Adrenal gland (tissue), 12 donors: Measurements from ENCODE around the gene AREL1. TPM values are rescaled to one million over a fixed set of nuclear protein-coding genes. Genes with fewer than 3 reads are reported as not detected.

Experiments
- DNase-seq, 7 donors: peaks; one replicate each; pipeline ENCODE4 v3.0.0-alpha.2; 2019 to 2020
- H3K27ac ChIP-seq, 5 donors: fragments of 200-600 bp; sonication (generic) in 4 of 5; 1 replicate in 3 of 5; 2 replicates in 2 of 5; pipeline versions ENCODE4 v1.5.1 to v1.8.0; 2016 to 2020; ENCODE audit warnings: mild to moderate bottlenecking in 1 of 5
- H3K27me3 ChIP-seq: fragments of 200-600 bp; 2 replicates; pipeline ENCODE4 v1.8.0; 2021
- H3K36me3 ChIP-seq, 2 donors: fragments of 200-600 bp; replicated peaks in 1 of 2; 1 replicate in 1 of 2; 2 replicates in 1 of 2; pipeline versions ENCODE4 v1.5.1 to v1.8.0; 2018 to 2022
- H3K4me1 ChIP-seq, 2 donors: fragments of 200-600 bp; replicated peaks in 1 of 2; 1 replicate in 1 of 2; 2 replicates in 1 of 2; pipeline versions ENCODE4 v1.5.1 to v1.8.0; 2018 to 2021
- H3K4me3 ChIP-seq, 4 donors: fragments of 200-600 bp; sonication (generic) in 3 of 4; one replicate each; pipeline ENCODE4 v1.5.1; 2016 to 2018
- H3K9me3 ChIP-seq, 3 donors: fragments of 200-600 bp; sonication (generic) in 1 of 3; replicated peaks in 1 of 3; 1 replicate in 2 of 3; 2 replicates in 1 of 3; pipeline versions ENCODE4 v1.5.1 to v1.8.0; 2016 to 2021
- POLR2A ChIP-seq, 2 donors: fragments of 450-650 bp; IDR thresholded peaks; one replicate each; pipeline ENCODE4 v1.6.1; 2017; ENCODE audit warnings: antibody characterized with exemption in 2 of 2, mild to moderate bottlenecking in 2 of 2, moderate library complexity in 1 of 2
- WGBS, 4 donors: extraction: QIAGEN DNeasy Blood & Tissue Kit in 2 of 4; methylation state at CpG; one replicate each; pipeline versions ENCODE4 v1.1.5 to v1.1.7; 2013 to 2017; 5-methylcytosine and 5-hydroxymethylcytosine counted together
- intact Hi-C, 2 donors: fragments of 100-400 bp; cut with DNase I; formaldehyde crosslinking; loops; one replicate each; pipeline versions ENCODE4 v1.14.1 to v1.15.0; 2022 to 2023
- polyA plus RNA-seq, 3 donors: library from polyadenylated mRNA; stranded (reverse); fragments of 200-250 nt in 2 of 3; fragments of 350-450 nt in 1 of 3; fragmentation: Illumina TruSeq in 1 of 3; extraction: RNeasy Lipid Tissue Mini Kit (QIAGEN cat#74804) in 1 of 3; gene quantifications; one replicate each; pipeline ENCODE4 v1.2.3, GENCODE V29; 2013 to 2014
- total RNA-seq, 9 donors: library from RNA; depleted of rRNA in 4 of 9; stranded (reverse); fragments of >200 nt in 4 of 9; fragments of 120-200 nt in 1 of 9; fragmentation: NEBNext Ultra II Directional in 1 of 9; extraction: Animal tissue kit (Norgen Biotek cat#: 25700) in 1 of 9; gene quantifications; one replicate each; pipeline versions ENCODE4 v1.1.0 to v1.2.4, GENCODE V29; 2013 to 2023
- TF ChIP-seq, protein P1 (sequence below), 6 experiments: fragments of 450-650 bp in 4 of 6; fragments of 200-600 bp in 2 of 6; sonication (generic) in 1 of 6; IDR thresholded peaks; 1 replicate in 5 of 6; 2 replicates in 1 of 6; pipeline versions ENCODE4 v1.5.1 to v1.8.0; 2016 to 2021; ENCODE audit warnings: antibody characterized with exemption in 6 of 6, mild to moderate bottlenecking in 2 of 6, moderate library complexity in 1 of 6
- donor health status: healthy with polysubstance abuse.
- donor health status: Bipolar disorder and iron deficiency.
- donor health status: DM: yes; HTN: yes; CAD: no.
- donor health status: DM: no; HTN: no; CAD: no.
- donor health status: DM: no; HTN: no; CAD: no.
- donor health status: DM: yes; HTN: yes; CAD: no.

AREL1 gene
- total and polyA plus RNA-seq, 12 donors, result 13.0 to 36.7 (median 29.8) TPM

- no peak for DNase-seq
- Histone ChIP-seq H3K4me1 (no peaks in the 10 kb centered on the region), H3K4me3 (no peak overlapping the region), H3K27me3 (no peaks in the 10 kb centered on the region), H3K27ac (no peak overlapping the region), H3K9me3 (no peaks in the 10 kb centered on the region), H3K36me3 (peaks cover 0 to 69% of the 10 kb centered on the region in 2 donors)
- no peak for TF ChIP-seq POLR2A (IDR thresholded peaks at IDR 0.05)
- TF ChIP-seq, protein P1, sequence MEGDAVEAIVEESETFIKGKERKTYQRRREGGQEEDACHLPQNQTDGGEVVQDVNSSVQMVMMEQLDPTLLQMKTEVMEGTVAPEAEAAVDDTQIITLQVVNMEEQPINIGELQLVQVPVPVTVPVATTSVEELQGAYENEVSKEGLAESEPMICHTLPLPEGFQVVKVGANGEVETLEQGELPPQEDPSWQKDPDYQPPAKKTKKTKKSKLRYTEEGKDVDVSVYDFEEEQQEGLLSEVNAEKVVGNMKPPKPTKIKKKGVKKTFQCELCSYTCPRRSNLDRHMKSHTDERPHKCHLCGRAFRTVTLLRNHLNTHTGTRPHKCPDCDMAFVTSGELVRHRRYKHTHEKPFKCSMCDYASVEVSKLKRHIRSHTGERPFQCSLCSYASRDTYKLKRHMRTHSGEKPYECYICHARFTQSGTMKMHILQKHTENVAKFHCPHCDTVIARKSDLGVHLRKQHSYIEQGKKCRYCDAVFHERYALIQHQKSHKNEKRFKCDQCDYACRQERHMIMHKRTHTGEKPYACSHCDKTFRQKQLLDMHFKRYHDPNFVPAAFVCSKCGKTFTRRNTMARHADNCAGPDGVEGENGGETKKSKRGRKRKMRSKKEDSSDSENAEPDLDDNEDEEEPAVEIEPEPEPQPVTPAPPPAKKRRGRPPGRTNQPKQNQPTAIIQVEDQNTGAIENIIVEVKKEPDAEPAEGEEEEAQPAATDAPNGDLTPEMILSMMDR (IDR thresholded peaks at IDR 0.05), result no peak
- intact Hi-C loops, result no loop called here
- 92 to 98% (median 97%) methylated on average over 2 of the region's 2 CpGs for WGBS, 4 donors
These were observed 48.2 kb downstream of the AREL1 start for GRCh38 chr14:74664717-74665116.

DNA sequence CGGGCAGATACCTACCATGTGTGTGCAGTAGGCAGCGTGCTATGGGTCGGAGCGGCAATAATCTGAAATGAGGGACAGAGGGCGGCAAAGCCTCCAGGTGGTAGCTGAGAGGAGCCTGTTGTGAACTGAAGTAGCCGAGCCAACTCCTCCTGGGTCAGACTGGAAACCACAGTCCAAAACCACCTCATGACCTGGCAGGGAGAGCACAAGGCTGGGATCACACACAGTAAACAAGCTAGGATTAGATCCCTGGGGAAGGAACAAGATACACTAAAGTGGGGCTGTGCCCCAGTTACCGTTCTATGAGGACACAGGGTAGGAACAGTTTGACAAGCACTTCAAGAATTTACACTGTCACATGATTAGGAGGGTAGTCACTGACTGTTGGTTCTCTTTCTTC is 49.0 kb downstream of the AREL1 start:
- WGBS, 4 donors, result 91 to 97% (median 96%) methylated on average over 7 of the region's 7 CpGs
- no peaks in the 10 kb centered on the region for H3K27me3 ChIP-seq
- intact Hi-C loops, result no loop called here
- H3K36me3 ChIP-seq, result peaks cover 0 to 61% of the 10 kb centered on the region in 2 donors
- no peak overlapping the region for H3K4me3 ChIP-seq
- no peaks in the 10 kb centered on the region for H3K4me1 ChIP-seq
- no peak overlapping the region for H3K27ac ChIP-seq
- no peak for TF ChIP-seq POLR2A (IDR thresholded peaks at IDR 0.05)
- TF ChIP-seq, protein P1 (IDR thresholded peaks at IDR 0.05), result no peak
- DNase-seq, result no peak
- no peaks in the 10 kb centered on the region for H3K9me3 ChIP-seq

GRCh38 chr14:74661726-74662450 is 51.0 kb downstream of the AREL1 start:
- 87 to 98% (median 90%) methylated on average over 6 to 7 of the region's 7 CpGs for WGBS, 4 donors
- H3K4me3 ChIP-seq, result no peak overlapping the region
- no peak for DNase-seq
- intact Hi-C loops, result no loop called here
- no peaks in the 10 kb centered on the region for H3K27me3 ChIP-seq
- TF ChIP-seq, protein P1 (IDR thresholded peaks at IDR 0.05), result no peak
- no peak for TF ChIP-seq POLR2A (IDR thresholded peaks at IDR 0.05)
- no peaks in the 10 kb centered on the region for H3K4me1 ChIP-seq
- H3K9me3 ChIP-seq, result no peaks in the 10 kb centered on the region
- H3K27ac ChIP-seq, result peak overlapping the region in 1 of 5 donors; percentile 49
- peaks cover 0 to 47% of the 10 kb centered on the region in 2 donors for H3K36me3 ChIP-seq

DNA sequence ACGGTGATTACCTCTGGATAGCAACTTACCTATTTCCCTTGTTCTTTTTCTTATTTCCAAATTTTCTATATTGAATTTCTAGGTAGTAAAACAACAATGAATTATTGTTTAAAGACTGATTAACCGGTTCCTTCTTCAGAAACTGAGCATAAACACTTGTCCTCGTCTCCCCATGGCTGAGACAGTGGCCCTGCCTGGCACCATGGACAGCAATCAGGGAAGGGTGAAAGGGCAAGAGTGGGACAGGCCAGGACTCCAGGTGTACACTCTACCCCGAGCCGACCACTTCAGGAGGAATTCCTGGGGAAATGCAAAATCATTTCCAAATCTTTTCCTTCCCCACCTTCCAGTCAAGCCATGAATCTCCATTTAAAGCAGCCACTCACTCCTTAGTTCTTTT is 52.0 kb downstream of the AREL1 start:
- WGBS, 4 donors, result 83 to 93% (median 87%) methylated on average over 5 of the region's 5 CpGs
- H3K27ac ChIP-seq, result no peak overlapping the region
- H3K9me3 ChIP-seq, result no peaks in the 10 kb centered on the region
- no peak overlapping the region for H3K4me3 ChIP-seq
- TF ChIP-seq, protein P1 (IDR thresholded peaks at IDR 0.05), result no peak
- no peak for TF ChIP-seq POLR2A (IDR thresholded peaks at IDR 0.05)
- no peak for DNase-seq
- H3K4me1 ChIP-seq, result peaks cover 0 to 3% of the 10 kb centered on the region in 2 donors
- peaks cover 0 to 41% of the 10 kb centered on the region in 2 donors for H3K36me3 ChIP-seq
- H3K27me3 ChIP-seq, result no peaks in the 10 kb centered on the region
- intact Hi-C loops, result no loop called here
